Measurements from ENCODE around the gene OR1L6.

The OR1L6 gene, protein sequence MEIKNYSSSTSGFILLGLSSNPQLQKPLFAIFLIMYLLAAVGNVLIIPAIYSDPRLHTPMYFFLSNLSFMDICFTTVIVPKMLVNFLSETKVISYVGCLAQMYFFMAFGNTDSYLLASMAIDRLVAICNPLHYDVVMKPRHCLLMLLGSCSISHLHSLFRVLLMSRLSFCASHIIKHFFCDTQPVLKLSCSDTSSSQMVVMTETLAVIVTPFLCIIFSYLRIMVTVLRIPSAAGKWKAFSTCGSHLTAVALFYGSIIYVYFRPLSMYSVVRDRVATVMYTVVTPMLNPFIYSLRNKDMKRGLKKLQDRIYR

DNA sequence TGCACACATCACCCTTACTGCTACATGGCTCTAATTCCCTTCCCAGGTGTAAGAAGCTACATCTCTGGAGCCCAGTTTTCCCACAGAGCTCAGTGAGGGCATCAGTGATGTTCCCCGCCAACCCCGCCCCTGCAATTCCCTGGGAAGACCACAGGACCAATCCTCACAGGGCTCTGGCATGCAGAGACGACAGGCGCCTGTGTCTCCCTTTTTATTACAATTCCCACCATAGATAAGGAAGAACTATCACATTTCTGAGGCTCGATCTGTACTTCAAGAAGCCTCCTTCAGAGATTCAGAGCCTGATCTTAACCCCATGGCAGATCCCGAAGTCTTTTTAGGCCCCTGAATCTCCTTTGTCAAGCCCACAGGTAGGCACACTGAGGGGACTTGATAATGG lies at the start of gene OR1L6:
Gene OR1L6 (plus strand): TSS at position 301 of the 400 bp plus-strand sequence. CDS start 7,545 bp downstream, outside the sequence.
- DNase-seq (ENCODE audit: low read depth): no peak

DNA sequence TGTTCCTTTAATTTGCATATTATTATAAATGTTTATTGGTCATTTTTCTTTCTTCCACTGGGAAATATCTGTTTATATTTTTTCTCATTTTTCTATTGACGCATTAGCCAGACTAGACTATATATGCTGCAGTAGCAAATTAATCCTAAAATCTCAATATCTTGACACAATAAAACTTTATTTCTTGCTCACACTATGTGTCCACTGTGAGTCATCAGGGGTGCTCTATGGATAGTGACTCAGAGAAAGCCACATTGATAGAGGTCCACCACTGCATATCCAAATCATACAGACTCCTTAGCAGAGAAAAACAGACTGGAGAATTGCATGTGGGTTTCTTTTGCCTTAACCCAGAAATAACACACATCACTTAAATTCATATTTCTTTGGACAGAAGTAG lies 46.4 kb upstream of the OR1L6 start:
- DNase-seq (ENCODE audit: low read depth): no peak

DNA sequence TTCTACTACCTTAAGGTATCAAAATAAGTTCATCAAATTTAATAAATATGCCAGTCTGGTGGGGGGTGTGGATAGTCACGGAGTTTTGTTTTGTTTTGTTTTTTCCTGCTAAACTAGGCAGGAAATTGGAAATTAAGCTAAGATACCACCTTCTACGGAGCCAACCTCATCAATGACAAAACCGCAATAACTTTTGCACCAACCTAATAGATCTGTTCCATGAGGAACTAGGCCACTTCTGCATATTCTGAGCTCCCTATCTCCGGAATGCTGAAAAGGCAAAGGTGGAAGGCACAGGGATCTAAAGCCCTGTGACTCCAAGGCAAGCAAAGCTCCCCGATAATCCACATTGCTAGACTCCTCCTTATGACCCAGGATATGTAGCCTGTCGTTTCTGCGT lies 24.1 kb upstream of the OR1L6 start:
- DNase-seq (ENCODE audit: low read depth): no peak

DNA sequence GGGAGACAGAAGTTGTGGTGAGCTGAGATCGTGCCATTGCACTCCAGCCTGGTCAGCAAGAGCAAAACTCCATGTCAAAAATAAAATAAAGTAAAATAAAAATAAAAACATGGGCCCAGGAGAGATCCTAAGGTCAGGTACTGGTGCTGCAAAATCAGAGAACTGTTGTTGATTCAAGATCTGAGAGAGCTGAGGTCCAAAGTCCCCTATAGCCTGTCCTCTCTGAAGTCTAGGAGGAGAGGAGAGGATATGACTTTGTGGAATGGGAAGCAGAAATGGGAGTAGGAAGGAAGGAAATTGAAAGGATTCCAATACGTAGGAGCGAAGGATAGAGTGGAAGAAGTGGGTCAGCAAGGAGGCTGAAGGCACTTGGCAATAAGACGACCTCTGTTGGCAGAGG lies 22.9 kb upstream of the OR1L6 start:
- DNase-seq (ENCODE audit: low read depth): no peak

DNA sequence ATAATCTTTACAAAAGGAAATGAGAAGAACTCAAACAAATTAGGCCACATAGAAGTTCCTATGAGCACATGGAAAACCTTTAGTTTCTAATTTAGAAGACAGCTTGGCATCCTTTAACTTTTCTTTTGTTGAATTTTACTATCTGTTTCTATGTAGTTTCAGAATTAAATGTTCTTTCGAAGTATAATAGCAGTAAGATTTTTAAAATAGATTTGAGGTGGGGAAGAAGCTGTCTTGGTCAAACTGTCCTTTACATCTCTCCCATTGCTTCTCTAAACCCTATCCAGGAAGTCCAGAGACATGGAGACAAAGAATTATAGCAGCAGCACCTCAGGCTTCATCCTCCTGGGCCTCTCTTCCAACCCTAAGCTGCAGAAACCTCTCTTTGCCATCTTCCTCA lies 18.4 kb upstream of the OR1L6 start, which contains the start of gene OR1L4:
Gene OR1L4 (plus strand): TSS at position 301 of the 400 bp plus-strand sequence. CDS start 0 bp downstream, at position 301.
- no peak for DNase-seq (ENCODE audit: low read depth)

DNA sequence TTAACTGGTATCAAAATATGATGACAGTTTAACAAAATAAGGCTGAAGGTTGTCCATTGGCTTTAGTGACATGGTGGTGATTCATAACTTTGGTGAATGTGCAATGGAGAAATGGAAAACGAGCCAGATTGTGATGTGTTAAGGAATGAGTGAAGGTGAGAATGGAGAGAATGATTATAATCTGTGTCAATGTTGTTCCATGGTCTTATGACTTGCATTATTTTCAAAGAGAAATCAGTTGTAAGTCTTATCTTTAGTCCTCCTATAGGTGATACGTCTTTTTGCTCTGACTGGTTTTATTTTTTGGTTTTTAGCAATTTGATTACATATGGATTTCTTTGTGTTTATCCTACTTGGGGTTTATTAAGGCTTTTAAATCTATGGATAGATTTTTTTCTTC lies 12.7 kb downstream of the OR1L6 start:
- DNase-seq (ENCODE audit: low read depth): no peak

DNA sequence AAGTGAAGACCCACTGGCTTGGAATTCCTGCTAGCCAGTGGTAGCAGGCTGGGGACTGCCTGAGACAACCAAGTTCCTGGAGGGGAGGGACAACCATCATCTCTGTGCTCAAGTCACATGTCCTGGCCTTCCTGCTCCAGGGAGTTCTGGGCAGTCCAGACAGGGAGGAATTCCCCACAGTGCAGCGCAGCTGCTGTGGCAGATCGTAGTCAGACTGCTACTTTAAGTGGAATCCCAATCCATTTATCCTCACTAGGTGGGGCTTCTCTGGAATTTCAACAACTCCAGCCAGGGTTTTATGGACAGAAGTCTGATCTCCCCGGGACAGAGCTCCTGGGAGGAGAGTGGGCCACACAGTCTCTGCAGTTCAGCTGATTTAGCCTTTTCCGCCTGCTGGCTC lies 25.7 kb downstream of the OR1L6 start:
- DNase-seq (ENCODE audit: low read depth): no peak

DNA sequence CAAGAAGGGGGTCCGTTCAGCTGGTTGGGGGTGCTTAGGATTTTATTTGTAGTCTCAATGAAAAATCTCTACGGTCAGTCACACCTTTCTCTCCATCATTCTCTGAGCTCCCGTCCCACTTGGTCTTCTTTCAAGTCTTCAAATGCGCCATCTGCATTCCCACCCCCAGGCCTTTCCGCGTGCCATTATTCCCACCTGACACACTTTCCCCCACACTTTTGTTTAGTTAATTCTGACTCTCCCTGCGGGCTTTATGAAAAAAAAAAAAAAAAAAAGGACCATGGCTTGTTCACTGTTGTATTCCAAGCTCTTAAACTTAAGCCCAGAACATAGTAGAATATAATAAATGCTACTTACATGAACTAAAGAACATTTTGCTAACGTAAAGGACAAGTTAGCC lies 34.9 kb downstream of the OR1L6 start:
- DNase-seq (ENCODE audit: low read depth): no peak

DNA sequence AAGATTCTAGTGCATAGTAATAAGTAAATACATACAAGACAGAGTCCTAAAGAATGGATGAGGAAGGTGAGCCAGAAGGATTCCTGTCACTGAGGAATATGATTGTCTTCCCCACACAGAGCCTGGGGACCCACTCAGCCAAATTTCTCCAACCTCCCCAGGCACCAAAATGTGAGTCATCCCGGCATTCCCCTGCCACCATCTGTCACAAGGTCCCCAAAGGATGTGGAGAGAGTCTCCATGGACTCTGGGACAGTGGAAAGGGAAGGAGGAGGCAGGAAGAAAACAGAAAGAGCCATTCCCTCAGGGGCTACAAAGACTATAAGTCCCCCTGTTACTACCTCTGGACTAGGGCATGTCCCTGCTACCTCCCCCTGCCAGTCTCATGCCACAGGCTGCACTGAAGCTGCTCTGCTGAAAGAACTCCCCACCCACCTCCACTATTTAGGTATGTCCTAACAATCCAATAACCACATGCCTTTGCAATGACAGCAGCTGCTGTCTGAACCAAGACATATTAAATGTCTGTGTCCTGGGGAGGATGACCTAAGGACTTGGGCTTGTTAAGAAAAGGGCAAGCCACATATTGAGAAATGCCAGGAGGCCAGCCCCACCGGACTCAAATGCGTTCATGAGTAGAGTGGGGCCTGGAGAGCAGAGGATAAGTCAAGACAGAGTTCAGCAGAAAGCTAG lies 36.0 kb downstream of the OR1L6 start:
- peak; percentile 17 for DNase-seq (ENCODE audit: low read depth)

DNA sequence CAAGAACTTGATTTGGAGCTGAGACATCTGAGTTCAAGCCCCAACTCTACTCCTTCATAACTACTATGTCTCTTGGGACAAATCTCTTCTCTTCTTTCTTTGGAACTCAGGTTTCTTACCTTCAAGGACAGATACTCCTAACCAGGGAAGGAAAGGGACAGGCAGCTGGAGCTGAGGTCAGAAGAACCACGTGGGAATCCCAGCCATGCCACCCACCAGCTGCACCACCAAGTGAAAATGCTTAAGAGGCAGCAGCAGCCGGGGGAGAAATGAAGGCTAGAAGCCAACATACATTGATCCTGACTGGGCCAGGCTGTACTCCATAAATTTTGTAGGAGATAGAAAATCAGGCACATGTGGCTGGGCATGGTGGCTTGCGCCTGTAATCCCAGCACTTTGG lies 37.1 kb downstream of the OR1L6 start:
- DNase-seq (ENCODE audit: low read depth): no peak

DNA sequence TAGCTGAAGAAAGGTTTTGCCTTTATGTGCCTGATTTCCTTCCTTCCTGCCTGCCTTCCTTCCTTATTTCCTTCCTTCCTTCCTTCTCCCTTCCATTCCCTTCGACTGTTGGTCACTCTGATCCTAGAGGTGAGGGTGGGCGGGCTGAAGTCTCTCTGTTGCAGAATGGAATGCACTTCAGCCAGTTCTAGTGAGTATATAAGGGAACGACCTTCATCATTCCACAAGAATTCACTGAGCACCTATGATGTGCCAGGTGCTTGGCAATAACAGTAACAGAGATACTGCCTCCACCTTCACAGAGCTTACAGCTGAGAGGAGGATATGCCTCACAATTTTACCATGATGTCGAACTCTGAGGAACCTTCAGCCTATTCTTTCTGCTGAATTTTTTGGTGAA lies 37.9 kb downstream of the OR1L6 start:
- no peak for DNase-seq (ENCODE audit: low read depth)

DNA sequence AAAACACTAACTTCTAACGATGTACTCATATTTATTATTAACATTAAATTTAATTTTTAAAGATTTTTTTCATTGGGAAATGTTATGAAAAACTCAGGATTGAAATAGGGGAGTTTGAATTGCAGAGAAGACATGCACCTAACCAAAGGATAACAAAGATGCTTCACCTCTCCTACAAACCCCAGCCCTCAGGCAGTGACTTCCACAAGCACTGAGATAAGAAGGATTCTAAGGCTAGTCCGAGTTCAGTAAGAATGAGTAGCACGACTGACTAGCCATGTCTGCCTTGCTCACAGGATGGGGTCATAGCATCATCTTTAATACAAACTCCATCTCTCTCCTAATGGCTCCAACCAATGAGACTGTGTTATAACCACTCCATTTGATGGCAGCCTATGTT lies 39.6 kb downstream of the OR1L6 start:
- DNase-seq (ENCODE audit: low read depth): no peak

DNA sequence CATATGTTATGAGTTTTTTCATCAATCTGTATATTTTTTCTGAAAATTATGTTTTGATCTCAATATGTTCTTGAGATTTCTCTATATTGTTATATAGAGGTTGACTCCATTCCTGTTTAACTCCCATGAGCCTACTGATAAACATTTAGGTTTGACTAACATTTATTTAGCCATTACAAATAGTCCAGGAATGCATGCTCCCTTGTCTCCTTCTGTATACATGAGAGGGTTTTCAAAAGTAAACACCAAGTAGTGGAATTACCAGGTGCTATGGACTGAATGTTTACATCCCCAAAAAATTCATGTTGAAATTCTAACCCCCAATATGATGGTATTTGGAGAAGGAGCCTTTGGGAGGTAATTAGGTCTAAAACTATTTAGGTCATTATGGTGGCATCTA lies 43.2 kb downstream of the OR1L6 start:
- no peak for DNase-seq (ENCODE audit: low read depth)

DNA sequence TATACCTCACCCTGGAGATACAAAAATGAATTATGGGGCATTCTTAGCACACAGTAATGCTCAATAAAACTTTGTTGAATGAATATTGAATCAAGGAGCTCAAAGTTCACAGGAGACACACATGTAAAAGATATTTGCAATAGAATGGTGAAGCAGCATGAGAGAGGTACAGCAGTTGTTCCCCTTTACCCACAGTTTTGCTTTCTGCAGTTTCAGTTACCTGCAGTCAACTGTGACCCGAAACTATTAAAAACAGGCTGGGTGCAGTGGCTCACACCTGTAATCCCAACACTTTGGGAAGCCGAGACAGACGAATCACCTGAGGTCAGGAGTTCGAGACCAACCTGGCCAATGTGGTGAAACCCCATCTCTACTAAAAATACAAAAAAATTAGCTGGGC lies 44.2 kb downstream of the OR1L6 start:
- no peak for DNase-seq (ENCODE audit: low read depth)

DNA sequence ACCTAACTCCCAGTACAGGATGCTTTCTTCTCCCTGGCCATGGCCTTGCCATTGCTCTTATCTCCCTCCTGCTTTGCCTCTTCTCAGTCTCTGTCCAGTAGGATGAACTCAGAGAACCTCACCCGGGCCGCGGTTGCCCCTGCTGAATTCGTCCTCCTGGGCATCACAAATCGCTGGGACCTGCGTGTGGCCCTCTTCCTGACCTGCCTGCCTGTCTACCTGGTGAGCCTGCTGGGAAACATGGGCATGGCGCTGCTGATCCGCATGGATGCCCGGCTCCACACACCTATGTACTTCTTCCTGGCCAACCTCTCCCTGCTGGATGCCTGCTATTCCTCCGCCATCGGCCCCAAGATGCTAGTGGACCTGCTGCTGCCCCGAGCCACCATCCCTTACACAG lies 46.7 kb downstream of the OR1L6 start, which contains the start of gene OR5C1:
Gene OR5C1 (plus strand): TSS at position 103 of the 400 bp plus-strand sequence. CDS start 0 bp downstream, at position 103.
- no peak for DNase-seq (ENCODE audit: low read depth)

DNA sequence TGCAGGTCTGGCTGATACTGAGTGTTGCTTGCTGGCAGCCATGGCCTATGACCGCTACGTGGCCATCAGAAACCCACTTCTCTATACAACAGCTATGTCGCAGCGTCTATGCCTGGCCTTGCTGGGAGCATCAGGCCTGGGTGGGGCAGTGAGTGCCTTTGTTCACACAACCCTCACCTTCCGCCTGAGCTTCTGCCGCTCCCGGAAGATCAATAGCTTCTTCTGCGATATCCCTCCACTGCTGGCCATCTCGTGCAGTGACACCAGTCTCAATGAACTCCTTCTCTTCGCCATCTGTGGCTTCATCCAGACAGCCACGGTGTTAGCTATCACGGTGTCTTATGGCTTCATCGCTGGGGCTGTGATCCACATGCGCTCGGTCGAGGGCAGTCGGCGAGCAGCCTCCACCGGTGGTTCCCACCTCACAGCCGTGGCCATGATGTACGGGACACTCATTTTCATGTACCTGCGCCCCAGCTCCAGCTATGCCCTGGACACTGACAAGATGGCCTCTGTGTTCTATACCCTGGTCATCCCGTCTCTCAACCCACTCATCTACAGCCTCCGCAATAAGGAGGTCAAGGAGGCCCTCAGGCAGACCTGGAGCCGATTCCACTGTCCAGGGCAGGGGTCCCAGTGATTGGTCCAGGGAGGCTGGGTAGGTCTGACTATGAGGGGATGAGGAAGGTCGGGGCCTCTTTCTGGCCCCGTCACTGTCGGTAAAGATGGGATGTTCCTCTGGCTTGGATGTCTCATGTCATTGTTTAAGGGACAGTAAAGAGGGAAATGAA lies 47.3 kb downstream of the OR1L6 start:
- DNase-seq (ENCODE audit: low read depth): no peak

DNA sequence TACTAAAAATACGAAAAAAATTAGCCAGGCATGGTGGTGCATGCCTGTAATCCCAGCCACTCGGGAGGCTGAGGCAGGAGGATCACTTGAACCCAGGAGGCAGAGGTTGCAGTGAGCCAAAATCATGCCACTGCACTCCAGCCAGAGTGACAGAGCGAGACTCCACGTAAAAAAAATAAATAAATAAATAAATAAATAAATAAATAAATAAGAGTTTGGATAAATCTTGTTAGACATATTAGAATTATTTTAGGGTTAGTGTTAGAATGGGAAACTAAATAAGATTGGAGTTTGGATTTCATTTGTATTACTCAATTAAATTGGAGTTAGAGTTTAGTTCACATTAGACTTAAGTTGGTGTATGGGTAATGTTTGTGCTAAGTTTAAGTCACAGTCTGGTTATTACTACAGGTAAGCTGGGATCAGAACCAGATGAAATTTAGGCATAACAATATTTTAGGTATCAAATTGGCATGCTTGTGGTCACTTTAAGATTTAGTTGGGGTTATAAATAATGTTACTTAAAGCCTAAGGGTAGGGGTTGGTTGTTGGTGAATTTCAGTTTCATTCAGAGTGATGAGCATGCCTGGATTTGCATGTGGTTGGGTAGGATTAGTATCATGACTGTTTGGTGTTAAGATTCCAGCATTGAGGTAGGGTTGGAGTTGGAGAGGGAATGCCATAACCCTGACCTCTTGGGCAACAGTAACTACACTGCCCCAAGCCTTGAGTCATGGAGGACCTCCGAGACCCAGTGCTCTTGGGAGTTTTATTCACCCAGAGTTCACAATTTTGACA lies 50.0 kb downstream of the OR1L6 start:
- no peak for DNase-seq (ENCODE audit: low read depth)

DNA sequence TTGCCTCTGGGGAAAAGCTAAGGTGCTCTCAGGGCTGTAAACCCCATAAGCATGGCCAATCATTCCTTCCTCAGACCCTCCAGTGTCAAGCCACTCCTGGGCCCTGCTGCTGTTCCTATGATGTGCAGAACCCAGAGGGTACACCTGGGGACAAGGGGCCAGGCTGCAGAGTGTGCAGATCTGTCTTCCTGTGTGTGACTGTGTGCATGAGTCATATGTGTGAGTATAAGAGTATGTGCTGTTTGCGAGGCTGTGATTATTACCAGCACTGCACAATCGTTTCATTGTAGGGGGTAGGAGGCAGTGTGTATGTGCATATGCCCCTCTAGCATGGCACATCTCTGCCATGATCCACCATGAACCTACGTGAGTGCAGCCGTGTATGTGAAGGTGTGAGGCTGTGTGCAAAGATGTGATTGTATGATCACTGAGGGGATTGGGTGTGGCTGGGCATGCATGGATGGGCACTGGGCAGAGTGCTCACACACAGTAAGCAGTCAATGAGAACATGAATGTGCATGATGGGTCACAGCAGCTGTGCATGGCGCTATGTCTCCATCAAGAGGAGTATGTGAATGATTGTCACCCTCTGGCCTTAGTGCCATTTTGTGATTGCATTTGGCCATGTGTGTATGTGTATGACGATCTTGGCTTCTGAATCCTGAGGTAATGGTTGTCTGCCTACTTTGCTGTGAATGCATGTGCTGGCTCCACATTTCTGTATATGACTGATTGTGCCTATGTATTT lies 55.4 kb downstream of the OR1L6 start:
- no peak for DNase-seq (ENCODE audit: low read depth)

Data from HS-27A (cell line).